ENCODE results near the gene POLD1. TPM values are rescaled to one million over a fixed set of nuclear protein-coding genes. Genes with fewer than 3 reads are reported as not detected.

Gene POLD1
- total and polyA plus RNA-seq, 10 donors: 26.5 to 66.6 (median 34.2) TPM

- Histone ChIP-seq H3K4me1 (no peaks in the 10 kb centered on the region), H3K9me3 (no peaks in the 10 kb centered on the region), H3K36me3 (no peaks in the 10 kb centered on the region), H3K27ac (no peak overlapping the region), H3K4me3 (no peak overlapping the region), H3K27me3 (replicated peaks in 1 of 7) (peaks cover 0 to 1% (median 0%) of the 10 kb centered on the region in 7 donors)
- intact Hi-C loops (cut with DNase I; ENCODE audit: low total_unique reads): no loop called here
- 66 to 82% (median 77%) methylated on average over 18 of the region's 18 CpGs for WGBS, 5 donors
- TF ChIP-seq POLR2AphosphoS5 (IDR thresholded peaks at IDR 0.05) (no peak), POLR2A (IDR thresholded peaks at IDR 0.05) (no peak), CTCF (IDR thresholded peaks at IDR 0.05 in 8 of 11, conservative IDR thresholded peaks at IDR 0.05 in 3 of 11) (no peak)
- DNase-seq: no peak
These were observed 83.4 kb downstream of the POLD1 start for GRCh38 chr19:50467566-50467965.

Other genes starting within 250 kb of the POLD1 start
- gene IZUMO2, start 221.1 kb upstream of the POLD1 start, total RNA-seq: not detected
- not detected for gene IZUMO2, start 221.1 kb upstream of the POLD1 start, polyA plus RNA-seq
- gene MYH14, start 180.7 kb upstream of the POLD1 start, total RNA-seq: 1 to 10 TPM in 2 of 7 donors, under 1 TPM in 4, not detected in 1; 0.11 to 1.5 (median 0.30) TPM
- under 1 TPM; 0.04 to 0.45 (median 0.08) TPM for gene MYH14, start 180.7 kb upstream of the POLD1 start, polyA plus RNA-seq
- gene KCNC3, start 55.0 kb upstream of the POLD1 start, total RNA-seq: 10 to 100 TPM in 2 of 7 donors, 1 to 10 TPM in 5; 2.6 to 20.8 (median 7.1) TPM
- 1 to 10 TPM in 1 of 3 donors, under 1 TPM in 2; 0.72 to 2.6 (median 0.74) TPM for gene KCNC3, start 55.0 kb upstream of the POLD1 start, polyA plus RNA-seq
- 1 to 10 TPM; 1.5 to 3.4 (median 2.3) TPM for gene NAPSA, start 18.7 kb upstream of the POLD1 start, total RNA-seq
- 1 to 10 TPM; 4.5 to 6.4 (median 5.0) TPM for gene NAPSA, start 18.7 kb upstream of the POLD1 start, polyA plus RNA-seq
- gene NR1H2, start 7.9 kb upstream of the POLD1 start, total RNA-seq: 10 to 100 TPM; 59.9 to 96.0 (median 84.8) TPM
- gene NR1H2, start 7.9 kb upstream of the POLD1 start, polyA plus RNA-seq: 10 to 100 TPM; 53.1 to 75.5 (median 55.8) TPM
- 10 to 100 TPM; 22.1 to 76.6 (median 34.4) TPM for gene SPIB, start 34.6 kb downstream of the POLD1 start, total RNA-seq
- gene SPIB, start 34.6 kb downstream of the POLD1 start, polyA plus RNA-seq: 10 to 100 TPM; 55.5 to 90.5 (median 86.1) TPM
- gene MYBPC2, start 48.5 kb downstream of the POLD1 start, total RNA-seq: 1 to 10 TPM in 1 of 7 donors, under 1 TPM in 4, not detected in 2; 0.28 to 1.5 (median 0.40) TPM
- gene MYBPC2, start 48.5 kb downstream of the POLD1 start, polyA plus RNA-seq: 1 to 10 TPM in 1 of 3 donors, under 1 TPM in 2; 0.33 to 1.7 (median 0.45) TPM
- 10 to 100 TPM; 53.0 to 72.6 (median 62.5) TPM for gene EMC10, start 92.2 kb downstream of the POLD1 start, total RNA-seq
- gene EMC10, start 92.2 kb downstream of the POLD1 start, polyA plus RNA-seq: 10 to 100 TPM; 31.0 to 61.1 (median 50.5) TPM
- under 1 TPM in 1 of 7 donors, not detected in 6; 0.61 TPM for gene GARIN5A, start 92.5 kb downstream of the POLD1 start, total RNA-seq
- gene GARIN5A, start 92.5 kb downstream of the POLD1 start, polyA plus RNA-seq: 1 to 10 TPM in 1 of 3 donors, under 1 TPM in 2; 0.42 to 1.4 (median 0.48) TPM
- 10 to 100 TPM; 21.4 to 32.1 (median 29.0) TPM for gene JOSD2, start 126.8 kb downstream of the POLD1 start, total RNA-seq
- 10 to 100 TPM; 39.2 to 54.3 (median 42.4) TPM for gene JOSD2, start 126.8 kb downstream of the POLD1 start, polyA plus RNA-seq
- gene ASPDH, start 129.6 kb downstream of the POLD1 start, total RNA-seq: not detected
- not detected for gene ASPDH, start 129.6 kb downstream of the POLD1 start, polyA plus RNA-seq
- gene LRRC4B, start 184.1 kb downstream of the POLD1 start, total RNA-seq: 1 to 10 TPM in 4 of 7 donors, under 1 TPM in 3; 0.20 to 2.3 (median 1.0) TPM
- gene LRRC4B, start 184.1 kb downstream of the POLD1 start, polyA plus RNA-seq: 1 to 10 TPM in 1 of 3 donors, under 1 TPM in 2; 0.30 to 1.0 (median 0.90) TPM